ENCODE results near the gene OLFML2B. TPM values are rescaled to one million over a fixed set of nuclear protein-coding genes. Genes with fewer than 3 reads are reported as not detected.

Gene OLFML2B
- total and polyA plus RNA-seq, 2 of the 13 experiments (the other 11 are each of a cell fraction or from before 2014, with no cell fraction given) = not detected

- TF ChIP-seq ZNF496 (CRISPR knock-in tag; IDR thresholded peaks at IDR 0.05; ENCODE audit: insufficient replicate concordance) = no peak
- peak; percentile 23; the same call in 1 of the 2 replicates for TF ChIP-seq ETV5 (CRISPR knock-in tag; IDR thresholded peaks at IDR 0.05; ENCODE audit: borderline replicate concordance)
- TF ChIP-seq RNF219 (CRISPR knock-in tag; IDR thresholded peaks at IDR 0.05) = no peak
- TF ChIP-seq, protein P1, sequence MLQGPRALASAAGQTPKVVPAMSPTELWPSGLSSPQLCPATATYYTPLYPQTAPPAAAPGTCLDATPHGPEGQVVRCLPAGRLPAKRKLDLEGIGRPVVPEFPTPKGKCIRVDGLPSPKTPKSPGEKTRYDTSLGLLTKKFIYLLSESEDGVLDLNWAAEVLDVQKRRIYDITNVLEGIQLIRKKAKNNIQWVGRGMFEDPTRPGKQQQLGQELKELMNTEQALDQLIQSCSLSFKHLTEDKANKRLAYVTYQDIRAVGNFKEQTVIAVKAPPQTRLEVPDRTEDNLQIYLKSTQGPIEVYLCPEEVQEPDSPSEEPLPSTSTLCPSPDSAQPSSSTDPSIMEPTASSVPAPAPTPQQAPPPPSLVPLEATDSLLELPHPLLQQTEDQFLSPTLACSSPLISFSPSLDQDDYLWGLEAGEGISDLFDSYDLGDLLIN (CRISPR knock-in tag; IDR thresholded peaks at IDR 0.05; ENCODE audit: borderline replicate concordance) = no peak
- TF ChIP-seq ZNF75D (CRISPR knock-in tag; IDR thresholded peaks at IDR 0.05; ENCODE audit: borderline replicate concordance) = no peak
- TF ChIP-seq, protein P2, sequence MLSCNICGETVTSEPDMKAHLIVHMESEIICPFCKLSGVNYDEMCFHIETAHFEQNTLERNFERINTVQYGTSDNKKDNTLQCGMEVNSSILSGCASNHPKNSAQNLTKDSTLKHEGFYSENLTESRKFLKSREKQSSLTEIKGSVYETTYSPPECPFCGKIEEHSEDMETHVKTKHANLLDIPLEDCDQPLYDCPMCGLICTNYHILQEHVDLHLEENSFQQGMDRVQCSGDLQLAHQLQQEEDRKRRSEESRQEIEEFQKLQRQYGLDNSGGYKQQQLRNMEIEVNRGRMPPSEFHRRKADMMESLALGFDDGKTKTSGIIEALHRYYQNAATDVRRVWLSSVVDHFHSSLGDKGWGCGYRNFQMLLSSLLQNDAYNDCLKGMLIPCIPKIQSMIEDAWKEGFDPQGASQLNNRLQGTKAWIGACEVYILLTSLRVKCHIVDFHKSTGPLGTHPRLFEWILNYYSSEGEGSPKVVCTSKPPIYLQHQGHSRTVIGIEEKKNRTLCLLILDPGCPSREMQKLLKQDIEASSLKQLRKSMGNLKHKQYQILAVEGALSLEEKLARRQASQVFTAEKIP (CRISPR knock-in tag; IDR thresholded peaks at IDR 0.05; ENCODE audit: borderline replicate concordance) = no peak
- TF ChIP-seq POLR2A (IDR thresholded peaks at IDR 0.05; ENCODE audit: insufficient read depth in 1 of 2, low read depth in 2 of 2, low read length in 2 of 2) = peak; percentile 61; a peak in 2 of 4 replicates
- TF ChIP-seq ZNF558 (CRISPR knock-in tag; IDR thresholded peaks at IDR 0.05; ENCODE audit: borderline replicate concordance) = peak; percentile 60; the same call in 1 of the 2 replicates
- no peak for TF ChIP-seq MIER3 (CRISPR knock-in tag; IDR thresholded peaks at IDR 0.05; ENCODE audit: borderline replicate concordance)
- no peak for TF ChIP-seq ZNF3 (CRISPR knock-in tag; IDR thresholded peaks at IDR 0.05)
- TF ChIP-seq MTERF4 (CRISPR knock-in tag; IDR thresholded peaks at IDR 0.05) = no peak; the same call in 1 of the 2 replicates
- no peak for TF ChIP-seq ZFP36L1 (CRISPR knock-in tag; IDR thresholded peaks at IDR 0.05)
- peak; percentile 42 for TF ChIP-seq PAXIP1 (CRISPR knock-in tag; conservative IDR thresholded peaks at IDR 0.05)
- no peak for TF ChIP-seq CCAR2 (optimal IDR thresholded peaks at IDR 0.05; ENCODE audit: low read depth, low read length)
- no peak for TF ChIP-seq TCF7L2 (IDR thresholded peaks at IDR 0.05; ENCODE audit: low read depth, low read length)
- TF ChIP-seq SUZ12 (IDR thresholded peaks at IDR 0.05; ENCODE audit: low read depth, low read length) = no peak
- no peak for TF ChIP-seq MEF2D (CRISPR knock-in tag; IDR thresholded peaks at IDR 0.05)
Observed at GRCh38 chr1:162069334-162070093, 45.8 kb upstream of the OLFML2B start, which contains the start of gene NOS1AP (continued).
